HT1080 (cell line): Measurements from ENCODE around the gene LRP1. TPM values are rescaled to one million over a fixed set of nuclear protein-coding genes. Genes with fewer than 3 reads are reported as not detected.

Experiments
- DNase-seq: peaks from one replicate; pipeline ENCODE4 v3.0.0-alpha.2; 2015; ENCODE audit warnings: low read depth
- small RNA-seq: library from RNA; depleted of rRNA; stranded (forward); fragments of <200 nt; gene quantifications from one replicate; pipeline ENCODE3, GENCODE V24; 2014
- total RNA-seq: library from RNA; depleted of rRNA; stranded (reverse); fragments of >200 nt; shearing (Covaris generic); gene quantifications from 2 replicates; pipeline ENCODE4 v1.2.3, GENCODE V29; 2014; rRNA removed

The LRP1 gene
- total RNA-seq, 1 experiment from 2014 or later, result 14.8 TPM

DNA sequence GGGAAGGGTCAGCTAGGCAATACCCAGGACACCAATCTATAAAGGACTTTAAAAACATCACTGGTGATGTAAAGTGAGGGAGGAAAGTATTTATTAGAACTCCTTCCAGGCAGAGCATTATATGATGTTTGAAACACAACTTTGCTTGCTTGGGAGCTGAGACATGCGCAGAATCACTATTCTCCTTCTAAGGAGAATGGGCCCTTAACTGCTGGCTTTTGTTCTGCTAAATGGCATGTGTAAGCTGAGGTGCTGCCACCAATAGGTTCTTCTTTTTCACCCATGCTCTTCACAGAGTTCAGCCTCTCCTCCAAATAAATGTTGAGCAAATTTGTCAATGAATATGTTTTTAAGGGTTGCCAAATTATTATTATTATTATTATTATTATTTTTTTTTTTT lies 118.8 kb downstream of the LRP1 start:
- DNase-seq, result no peak

DNA sequence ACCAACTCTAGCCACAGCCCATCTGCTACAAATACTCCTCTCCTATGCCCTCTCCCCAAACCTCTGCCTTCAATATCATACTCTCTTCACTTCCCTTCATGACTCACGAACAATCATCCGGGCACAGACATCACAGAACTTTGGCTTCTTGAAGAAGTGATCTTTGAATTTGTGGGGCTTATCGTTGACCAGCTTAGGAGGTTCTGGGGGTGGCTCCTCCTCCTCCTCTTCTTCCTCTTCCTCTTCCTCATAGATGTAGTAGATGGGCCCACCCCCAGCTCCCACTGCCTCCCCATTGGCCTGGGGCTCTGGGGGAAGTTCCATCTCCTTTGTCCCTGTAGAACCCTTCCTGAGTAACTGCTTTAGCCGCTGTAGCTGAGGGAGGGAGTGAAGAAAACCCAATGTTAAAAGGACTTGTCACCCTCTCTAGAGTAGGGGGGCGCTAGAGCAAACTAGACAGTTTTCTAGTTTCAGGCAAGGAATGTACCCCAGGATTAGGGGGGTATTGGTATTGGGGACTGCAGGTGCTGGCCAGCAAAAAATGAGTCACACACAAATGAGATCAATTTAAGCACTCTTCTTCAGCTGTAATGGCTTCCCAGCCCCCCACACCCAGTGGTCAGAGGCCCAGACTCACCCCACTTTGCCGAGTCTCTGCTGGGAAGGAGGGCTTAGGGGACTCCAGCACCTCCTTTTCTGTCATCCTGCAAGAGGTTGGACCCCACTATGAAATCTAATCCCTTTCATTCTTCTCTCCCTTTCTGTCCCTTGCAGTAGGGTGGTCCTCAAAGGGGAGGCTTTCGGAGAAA lies 120.9 kb downstream of the LRP1 start:
- peak; percentile 27 for DNase-seq

DNA sequence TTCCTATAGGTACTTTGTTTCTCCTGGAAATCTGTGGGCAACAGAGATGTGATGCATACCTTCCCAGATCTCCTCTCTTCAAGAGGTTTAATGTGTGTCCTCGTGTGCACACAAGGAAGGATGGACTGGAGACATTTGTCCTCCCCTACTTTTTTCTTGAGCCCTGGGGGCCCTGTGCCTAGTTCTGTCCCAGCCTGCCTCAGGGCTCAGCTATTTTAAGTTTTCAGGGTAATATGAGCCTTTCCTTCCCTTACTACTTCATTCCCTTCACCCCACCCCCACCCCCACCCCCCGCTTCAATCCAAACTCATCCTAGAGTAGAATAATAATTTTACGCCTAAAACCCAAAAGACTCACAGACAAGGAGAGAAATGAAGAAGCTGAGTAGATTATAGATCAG lies 122.3 kb downstream of the LRP1 start:
- DNase-seq, result no peak

DNA sequence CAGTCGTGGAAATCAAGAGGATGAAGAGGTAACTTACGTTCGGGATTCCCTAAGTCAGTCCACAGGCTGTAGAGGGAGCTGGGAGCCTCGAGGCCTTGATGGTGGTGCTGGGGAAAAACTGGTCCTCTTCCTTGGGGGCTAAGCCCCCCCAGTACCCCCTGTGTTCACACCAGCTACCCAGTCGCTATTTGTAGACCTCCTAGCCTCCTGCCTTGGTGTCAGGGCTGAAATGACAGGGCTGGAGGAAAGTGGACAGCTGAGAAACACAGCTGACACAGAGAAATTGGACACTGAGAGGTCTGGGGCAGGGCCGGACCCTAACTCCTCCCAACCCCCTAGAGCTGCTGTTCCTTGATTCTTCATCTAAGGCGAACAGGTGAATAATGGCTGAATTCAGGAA lies 122.7 kb downstream of the LRP1 start, which contains the start of gene STAC3:
TSS of gene STAC3 (minus strand) at position 232 of the 400 bp plus-strand sequence. CDS start 1,551 bp downstream, outside the sequence.
- DNase-seq, result no peak

DNA sequence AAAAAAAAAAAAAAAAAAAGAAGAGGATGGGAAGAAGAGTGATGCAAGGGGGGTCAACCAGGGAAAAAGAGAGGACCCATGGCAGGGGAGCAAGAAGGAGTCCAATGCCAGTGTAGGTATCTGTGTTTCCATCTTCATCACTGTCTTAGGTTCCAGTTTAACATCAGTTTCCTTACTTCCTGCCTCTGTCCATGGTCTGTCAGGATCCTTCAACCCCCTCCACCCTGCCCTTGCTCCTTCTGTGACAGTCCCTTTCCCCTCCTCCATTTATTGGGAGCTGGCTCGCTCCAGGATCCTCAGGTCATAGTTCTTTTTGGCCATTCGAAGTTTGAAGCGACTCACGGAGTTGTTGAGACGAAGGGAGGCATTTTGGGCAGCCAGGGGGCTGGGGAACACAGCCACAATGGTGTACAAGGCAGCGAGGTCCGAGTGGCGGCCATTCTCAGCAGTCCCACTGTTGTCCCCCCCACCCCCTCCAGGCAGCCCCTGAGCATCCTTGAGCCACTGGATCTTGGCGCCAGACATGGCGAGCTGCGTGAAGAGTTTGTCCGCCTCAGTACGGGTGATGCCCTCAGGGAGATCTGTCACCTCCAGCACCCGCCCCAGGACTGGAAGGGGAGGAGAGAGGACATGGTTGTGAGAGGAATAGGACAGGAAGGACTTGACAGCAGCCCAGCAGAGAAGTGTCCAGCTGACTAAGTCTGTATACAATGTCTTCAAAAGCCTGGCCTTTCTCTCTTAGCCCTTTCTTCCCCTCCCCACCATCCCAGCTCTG lies 126.4 kb downstream of the LRP1 start:
- no peak for DNase-seq

DNA sequence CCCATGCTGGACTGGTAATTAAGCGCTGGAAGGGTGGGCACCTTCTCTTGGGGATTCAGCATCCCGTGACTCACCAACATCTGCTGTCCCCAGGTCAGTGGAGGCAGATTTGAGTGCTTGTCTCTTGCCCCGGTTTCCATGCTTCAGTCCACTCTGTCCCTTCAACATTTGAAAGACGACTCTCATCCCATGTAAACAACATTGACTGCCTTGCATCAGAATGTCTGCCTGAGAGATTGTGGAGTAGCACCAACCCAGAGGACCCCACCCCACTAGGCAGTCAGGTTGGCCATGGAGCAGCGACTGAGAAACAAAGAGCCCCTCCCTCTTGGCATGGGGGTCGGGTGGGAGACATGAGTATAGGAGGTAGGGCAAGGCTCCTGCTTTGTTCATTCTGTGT lies 127.6 kb downstream of the LRP1 start:
- no peak for DNase-seq

DNA sequence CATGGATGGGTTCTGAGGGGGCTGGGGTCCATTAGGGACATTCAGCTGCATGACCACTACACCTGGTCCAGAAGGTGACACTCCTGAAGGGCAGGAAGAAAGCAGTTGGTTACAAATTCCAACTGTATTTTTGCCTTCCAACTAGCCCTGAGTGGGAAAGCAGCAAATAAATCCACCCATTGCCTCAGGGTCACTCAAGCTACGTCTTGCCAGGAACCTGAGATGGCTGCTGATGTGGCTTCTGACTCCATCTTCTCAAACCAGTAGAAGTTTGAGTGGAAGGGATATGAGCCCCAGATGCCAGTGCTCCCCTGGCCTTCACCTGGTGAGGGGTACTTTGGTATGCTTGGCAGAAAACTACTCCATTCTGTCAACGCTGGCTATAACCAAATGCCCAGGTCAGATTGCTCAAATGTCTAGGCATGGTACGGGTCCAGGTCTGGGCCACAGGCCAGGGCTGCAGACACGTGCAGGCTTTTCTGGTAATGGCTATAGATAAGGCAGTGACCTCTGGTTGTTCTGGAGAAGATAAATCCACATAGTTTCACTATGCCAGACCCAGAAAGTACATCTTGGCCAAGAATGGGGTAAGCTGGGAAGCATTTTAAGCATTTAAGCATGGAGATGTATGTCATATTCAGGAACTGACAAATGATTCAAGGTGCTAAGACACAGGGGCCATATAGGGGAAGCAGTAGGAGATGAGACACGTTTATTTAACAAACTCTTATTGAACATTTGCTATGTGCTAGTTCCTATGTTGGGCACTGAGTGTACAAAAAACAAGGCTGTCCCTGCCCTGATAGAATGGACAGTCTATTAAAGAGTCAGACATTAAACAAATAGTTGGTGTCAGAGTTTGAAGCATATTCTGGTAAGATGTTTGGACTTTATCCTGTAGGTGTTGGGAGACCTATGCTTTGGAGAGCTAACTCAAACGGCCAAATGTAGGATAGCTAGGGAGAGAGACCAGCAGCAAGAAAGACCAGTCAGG lies 131.0 kb downstream of the LRP1 start:
- no peak for DNase-seq

DNA sequence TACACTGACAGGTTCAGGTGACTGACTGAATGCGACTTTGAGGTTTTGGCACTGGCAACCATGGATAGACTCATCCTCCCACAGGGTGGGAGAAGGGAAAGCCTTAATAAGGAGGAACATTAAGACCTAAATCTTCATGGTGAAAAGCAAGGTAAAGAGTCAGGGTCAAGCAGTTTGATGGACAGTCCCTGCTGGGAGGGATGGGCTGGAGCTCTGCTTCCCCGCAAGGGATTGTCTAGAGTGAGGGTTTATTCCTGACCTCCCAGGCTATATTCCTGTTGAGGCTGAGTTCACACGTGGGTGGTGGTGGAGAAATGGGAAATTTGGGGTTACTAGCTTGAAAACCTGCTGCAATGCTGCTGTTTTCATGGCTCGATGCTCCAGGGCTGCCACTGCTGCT lies 132.1 kb downstream of the LRP1 start:
- no peak for DNase-seq

DNA sequence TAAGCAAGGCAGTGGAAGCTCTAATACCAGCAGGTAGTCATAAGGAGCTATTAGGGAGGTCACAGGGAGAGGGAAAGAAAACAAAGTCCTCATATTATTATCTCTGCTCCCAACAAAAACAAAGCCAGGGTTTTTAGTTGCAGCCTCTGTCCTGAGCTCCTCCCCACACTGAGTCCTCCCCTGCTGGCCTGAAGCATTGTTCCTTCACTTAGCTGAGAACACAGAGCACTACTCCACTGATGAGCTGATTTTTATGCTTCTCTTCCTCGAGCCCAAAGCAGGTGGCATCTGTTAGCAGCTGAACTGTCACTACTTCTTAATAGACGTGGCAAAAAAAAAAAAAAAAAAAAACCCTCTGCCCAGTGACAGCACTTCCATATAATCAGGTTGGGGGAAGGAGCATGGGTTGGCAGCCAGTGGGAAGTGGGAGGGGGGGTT lies 133.2 kb downstream of the LRP1 start:
- DNase-seq, result no peak

DNA sequence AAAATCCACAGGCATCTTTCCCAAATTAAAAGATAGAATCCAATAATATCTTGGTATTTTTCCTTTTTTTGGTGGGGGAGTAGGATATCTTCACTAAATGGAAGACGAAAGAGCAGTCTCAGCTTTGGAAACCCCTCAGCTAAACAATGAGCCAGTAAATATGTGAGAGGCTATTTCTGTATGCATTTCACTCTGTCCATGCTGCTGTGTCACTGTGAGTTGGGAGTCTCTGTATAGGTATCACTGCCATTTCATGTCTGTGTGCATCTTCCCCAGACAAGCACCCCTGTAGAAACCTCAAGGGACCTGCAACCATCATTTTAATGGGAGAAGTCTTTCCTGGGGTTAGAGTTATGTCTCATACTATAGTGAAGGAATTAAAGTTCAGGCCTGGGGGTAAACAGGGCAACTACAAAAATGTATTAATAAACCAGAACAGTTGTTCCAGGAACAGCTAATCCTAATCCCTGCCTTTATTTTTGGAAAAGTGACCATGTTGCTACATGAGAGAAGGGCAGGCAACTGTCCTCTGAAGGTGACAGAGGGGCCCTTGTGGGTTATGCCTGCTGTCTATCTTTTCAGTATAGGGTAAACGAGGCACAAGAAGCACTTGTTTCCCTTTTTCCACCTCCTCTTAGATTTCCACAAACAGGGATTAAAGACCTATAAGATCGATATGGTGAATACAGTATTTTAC lies 134.0 kb downstream of the LRP1 start:
- DNase-seq, result no peak

Small RNA genes within 50 kb of the gene (small RNA-seq; reads per million reads assigned to genes)
- 0.07 reads per million for gene MIR1228

Other genes with a start within 250 kb of the LRP1 start
- not detected in 2 replicates for gene SDR9C7, start 194.1 kb upstream of the LRP1 start, total RNA-seq
- not detected in 2 replicates for gene RDH16, start 170.9 kb upstream of the LRP1 start, total RNA-seq
- gene ZBTB39, start 121.9 kb upstream of the LRP1 start, total RNA-seq, result 5.0 and 6.9 TPM in 2 replicates
- gene TAC3, start 112.0 kb upstream of the LRP1 start, total RNA-seq, result not detected in 2 replicates
- not detected in 2 replicates for gene MYO1A, start 78.4 kb upstream of the LRP1 start, total RNA-seq
- gene NEMP1, start 49.7 kb upstream of the LRP1 start, total RNA-seq, result 19.0 and 23.3 TPM in 2 replicates
- 27.4 and 30.6 TPM in 2 replicates for gene NAB2, start 39.4 kb upstream of the LRP1 start, total RNA-seq
- gene STAT6, start 17.1 kb upstream of the LRP1 start, total RNA-seq, result 107 and 118 TPM in 2 replicates
- not detected in 2 replicates for gene LRP1-AS, start 19.1 kb downstream of the LRP1 start, total RNA-seq
- gene NXPH4, start 88.3 kb downstream of the LRP1 start, total RNA-seq, result 11.9 and 17.1 TPM in 2 replicates
- 263 and 293 TPM in 2 replicates for gene SHMT2, start 101.2 kb downstream of the LRP1 start, total RNA-seq
- 0.10 and 0.27 TPM in 2 replicates for gene STAC3, start 122.7 kb downstream of the LRP1 start, total RNA-seq